Cerebellar nuclear complex (tissue), 1 donor: Measurements from ENCODE around the gene RGS8.
"Not testable (repeated sequence)": the region's sequence is repeated elsewhere in the genome, so short reads cannot be mapped to it uniquely, and the experiment has no call there.

Source experiments
- DNase-seq, 2 experiments: peaks; one replicate each; lab custom pipeline; 2025; lab: John Stamatoyannopoulos, UW

Gene RGS8

DNA sequence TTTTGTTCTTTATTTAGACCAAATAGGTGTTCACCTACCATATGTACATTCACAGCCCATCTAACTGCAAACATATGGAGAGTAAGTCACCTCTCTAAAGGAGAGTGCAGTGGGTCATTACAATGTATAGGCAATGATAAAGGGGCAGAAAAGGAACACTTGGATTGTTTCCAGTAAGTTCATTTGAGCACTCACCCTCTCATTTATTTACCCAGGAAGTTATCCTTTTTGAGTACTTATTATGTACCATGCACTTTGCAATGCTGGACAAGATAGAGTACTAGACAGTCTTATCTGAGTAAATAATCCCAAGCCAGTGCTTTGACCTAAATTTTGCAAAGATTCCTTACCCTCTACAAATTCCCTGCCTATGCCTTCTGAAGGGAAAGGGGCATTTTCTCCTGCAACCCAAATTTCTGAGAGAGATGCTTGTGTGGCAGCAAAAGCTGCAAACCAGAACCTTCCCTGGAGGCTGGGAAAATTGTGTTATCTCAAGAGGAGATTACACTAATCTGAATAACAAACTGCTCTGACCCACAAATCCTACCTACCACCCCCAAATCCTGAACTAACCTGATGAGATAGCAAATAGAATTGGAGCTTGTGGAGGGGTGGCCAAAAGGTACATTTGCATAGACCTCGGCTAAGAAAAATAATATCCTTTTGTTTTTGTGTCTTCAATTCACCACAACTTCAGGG lies 18.6 kb upstream of the RGS8 start:
- DNase-seq: no peak

DNA sequence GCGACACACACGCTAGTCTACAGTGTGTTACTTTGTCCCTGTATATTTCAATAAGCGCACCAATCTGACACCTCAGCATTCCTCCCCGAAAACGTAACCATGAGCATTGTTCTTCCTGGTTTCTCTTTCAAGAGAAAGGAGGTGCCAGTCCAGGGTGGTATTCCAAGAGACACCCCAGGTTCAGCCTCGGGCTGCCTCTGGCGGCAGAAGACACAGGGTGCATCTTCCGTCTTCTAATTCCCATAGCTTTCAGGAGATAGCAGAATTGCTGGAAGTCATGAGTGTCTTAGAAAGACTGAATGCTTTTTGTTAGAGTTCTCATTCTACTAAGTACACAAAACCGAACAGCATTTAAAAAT lies 15.9 kb upstream of the RGS8 start:
- DNase-seq: no peak

DNA sequence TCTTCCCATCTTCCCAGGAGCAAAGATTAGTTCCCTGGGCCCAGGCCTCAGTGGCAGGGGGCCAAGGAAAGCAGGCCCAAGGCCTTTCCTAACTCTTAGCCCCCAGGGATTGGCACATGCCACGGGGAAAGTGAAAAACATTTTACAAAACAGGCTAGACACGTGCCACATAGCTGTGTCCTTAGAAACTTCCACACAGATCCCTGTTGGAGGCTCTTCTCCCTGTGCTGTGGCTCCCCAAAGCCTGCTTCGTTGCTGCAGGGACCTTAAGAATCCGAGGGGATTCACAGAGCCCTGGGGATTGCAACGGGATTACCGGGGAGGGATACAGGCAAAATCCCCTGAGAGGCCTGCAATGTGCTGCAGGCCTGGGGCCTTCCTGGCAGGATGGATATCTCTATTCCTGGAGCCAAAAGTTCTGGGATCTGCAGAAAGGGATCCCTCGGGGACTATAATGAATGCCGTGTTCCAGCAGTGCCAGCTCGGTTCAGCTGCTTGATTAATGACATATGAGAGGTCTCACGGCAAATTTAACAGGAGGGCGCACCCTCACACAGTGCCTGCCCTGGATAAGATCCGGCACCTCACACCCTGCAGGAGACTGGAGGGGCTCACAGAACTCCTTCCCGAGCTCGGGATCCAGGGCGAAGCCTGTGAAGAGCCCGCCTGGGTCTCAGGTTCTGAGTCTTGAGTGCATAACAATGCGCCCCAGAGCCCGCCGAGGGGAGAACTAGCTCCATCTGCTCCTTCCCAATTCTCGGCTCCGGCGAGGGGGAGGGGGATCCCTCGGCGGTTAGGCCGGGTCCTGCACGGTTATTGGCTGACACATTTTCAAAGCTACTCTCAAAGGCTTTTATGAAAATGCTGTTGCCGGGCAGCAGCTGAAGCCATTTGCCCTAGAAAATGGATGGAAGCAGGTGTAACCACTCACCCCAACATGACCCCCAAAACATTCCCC lies 15.3 kb upstream of the RGS8 start:
- DNase-seq: no peak

DNA sequence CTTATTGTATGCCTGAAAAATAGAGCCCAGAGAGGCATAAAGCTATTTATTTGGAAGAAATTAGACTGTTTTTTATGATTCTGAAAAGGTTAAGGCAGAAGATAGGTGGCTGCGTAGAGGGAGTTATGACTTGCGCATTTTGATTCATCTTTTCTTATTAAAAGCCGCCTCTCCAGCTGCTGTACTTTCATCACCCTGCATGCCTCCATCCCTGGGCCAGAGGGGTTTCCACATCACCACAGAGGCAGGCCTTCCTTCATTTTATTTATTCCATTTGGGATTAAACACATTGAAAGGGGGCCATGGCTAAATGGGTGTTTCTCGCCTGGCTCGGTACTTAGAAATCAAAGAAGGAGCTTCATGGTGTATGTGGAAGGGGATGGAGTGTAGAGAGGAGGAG lies 14.6 kb upstream of the RGS8 start:
- DNase-seq: no peak

DNA sequence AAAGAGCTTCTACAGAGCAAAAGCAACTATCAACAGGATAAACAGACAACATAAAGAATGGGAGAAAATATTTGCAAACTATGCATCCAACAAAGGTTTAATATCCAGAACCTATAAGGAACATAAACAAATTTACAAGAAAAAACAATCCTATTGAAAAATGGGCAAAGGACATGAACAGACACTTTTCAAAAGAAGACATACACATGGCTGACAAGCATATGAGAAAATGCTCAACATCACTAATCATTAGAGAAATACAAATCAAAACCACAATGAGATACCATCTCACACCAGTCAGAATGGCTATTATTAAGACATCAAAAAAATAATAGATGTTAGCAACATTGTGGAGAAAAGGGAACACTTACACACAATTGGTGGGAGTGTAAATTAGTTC lies 8.8 kb upstream of the RGS8 start:
- not testable (repeated sequence) for DNase-seq

DNA sequence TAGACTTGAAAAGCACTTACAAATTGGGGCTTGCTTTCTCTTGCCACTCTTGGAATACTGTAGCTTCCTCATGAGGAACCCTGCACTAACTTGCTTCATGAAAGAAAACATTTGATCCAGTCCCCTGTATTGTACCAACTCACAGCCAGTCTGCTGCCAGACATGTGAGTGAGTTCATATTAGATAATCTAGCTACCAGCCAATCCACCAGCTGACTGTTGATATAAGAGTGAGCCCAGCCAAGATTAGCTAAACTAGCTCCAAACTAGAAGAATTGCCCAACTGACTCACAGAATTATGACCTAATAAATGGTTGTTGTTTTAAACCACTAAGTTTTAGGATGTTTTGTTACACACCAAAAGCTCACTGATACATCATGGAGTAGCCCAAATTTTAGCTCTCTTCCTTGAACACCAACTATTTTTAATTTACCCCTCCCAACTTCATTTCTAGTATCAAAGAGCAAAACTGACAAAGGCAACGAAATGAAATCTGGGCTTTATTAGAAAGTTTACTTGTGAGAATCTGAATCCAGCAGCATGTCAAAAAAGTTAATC lies 6.6 kb upstream of the RGS8 start:
- no peak for DNase-seq

DNA sequence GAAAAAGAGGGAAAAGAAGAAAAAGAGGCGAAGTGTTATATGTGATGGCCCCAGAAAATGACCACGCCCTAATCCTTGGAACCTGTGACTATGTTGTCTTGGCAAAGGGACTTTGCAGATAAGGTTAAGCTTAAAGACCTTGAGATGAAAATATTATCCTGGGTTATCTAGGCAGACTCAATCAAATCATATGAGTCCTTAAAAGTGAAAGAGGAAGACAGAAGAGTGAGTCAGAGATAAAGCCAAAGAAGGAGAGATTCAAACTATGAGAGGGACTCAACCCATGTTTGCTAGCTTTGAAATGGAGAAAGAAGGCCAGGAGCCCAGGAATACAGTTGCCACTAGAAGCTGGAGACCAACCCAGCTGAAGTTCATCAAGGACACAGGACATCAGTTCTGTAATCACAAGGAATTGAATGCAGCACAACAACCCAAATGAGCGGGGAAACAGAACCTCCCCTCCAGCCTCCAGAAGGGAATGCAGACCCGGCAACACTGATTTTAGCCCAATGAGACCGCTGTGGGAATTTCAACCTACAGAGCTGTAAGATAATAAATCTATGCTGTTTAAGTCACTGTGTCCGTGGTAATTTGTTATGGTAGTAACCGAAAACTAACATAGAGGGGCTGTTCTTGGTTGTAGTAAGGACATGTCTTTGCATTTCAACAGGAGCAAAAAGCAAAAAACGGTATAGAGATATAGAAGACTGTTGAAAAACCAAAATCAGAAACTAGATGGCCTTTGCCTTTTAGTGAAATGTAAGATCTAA lies 4.2 kb upstream of the RGS8 start:
- no peak for DNase-seq

DNA sequence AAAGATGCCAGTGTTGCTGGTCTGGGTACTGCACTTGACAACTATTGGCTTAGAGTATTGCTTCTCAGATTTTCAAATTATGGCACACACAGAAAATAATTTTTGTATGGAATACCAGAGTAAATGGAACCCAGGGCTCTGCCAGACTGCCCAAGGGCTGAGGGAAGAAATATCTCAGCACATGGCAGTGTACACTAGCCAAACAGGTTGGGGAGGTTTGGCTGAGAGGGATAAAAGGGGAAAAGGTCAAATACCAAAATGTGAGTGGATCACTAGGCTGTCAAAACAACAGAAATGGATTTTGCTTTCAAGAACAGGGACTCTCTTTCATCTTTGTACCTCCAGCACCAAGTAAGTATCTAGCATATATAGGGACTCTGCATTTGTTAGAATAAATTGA lies 3.0 kb upstream of the RGS8 start:
- DNase-seq: no peak

DNA sequence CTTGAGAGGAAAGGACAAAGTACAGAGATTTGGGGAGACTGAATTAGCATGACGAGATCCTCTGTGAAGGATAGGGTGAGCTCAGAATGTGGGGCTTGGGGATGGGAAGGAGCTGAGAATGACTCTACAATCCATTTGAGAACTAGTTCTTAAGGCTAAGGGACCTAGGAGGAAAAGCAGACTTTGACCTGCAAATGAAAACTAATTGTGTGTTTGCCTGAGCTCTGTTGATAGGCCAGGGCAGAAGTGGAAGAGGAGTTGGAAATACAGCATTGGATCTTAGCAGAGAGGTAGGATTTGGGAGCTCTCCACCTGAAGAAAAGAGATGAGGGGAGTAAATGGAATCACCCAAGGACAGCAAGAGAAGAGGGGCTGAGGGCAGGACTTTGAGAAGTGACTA lies 2.1 kb upstream of the RGS8 start:
- DNase-seq: no peak

DNA sequence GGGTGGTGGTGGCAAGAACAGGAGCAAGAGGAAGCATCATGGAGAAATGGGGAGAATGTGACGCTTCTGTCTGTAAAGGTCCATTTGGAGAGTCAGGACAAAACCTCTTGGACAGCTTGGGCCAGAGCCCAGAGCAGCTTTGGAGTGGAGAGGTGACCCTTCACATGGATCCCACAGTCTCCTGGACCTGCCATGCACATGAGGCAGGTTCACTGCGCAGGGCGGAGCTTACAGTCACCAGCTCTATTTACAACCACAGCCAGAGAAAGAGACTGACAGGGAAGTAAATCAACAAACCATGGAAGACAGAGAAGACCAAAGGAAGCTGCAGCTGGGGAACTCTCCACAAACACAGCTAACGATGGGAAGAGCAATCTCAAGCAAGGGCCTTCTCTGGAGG lies 828 bp upstream of the RGS8 start:
- no peak for DNase-seq

DNA sequence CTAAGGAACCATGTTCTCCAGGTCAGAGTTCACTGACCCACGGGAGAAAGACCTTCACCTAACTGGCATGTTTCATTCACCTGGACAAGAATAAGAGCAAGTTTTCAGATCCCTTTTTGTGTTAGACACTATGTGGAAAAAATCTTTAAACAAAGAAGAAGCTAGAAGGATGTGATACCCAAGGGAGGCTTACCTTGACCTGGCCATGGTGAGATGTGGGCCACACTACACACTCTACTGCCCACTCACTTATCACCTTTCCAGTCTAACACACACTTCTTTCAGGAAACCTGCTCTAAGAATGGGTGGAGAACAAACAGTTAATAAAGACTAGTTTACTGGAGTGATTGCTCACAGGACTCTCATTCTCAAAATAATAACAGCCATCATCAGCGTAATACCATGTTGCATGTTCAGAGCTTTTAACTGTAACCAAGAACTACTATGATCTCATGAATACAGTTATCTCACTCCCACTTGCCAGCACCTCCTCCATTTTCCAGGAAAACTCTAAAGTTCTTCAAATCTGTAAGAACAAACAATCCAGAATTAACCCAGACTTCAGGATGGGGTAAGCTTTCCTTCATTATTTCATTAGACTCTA lies 1.4 kb downstream of the RGS8 start:
- no peak for DNase-seq

DNA sequence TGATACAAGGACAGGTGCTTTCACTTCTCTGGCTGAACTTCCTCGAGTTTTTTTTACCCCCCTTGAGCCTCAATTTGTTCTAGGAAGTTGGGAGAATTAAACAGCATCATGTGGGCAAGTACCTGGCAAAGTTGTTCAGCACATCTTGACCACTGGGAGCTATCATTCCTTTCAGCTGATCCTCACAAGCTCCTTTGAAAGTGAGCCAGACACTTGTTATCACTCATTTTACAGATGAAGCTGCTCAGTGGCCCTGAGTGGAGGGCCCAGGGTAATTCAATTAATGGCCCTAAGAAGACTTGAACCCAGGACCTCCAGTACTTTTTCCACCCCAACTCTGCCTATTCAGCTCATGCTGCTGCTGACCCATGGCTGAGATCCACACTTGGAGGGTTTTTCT lies 2.0 kb downstream of the RGS8 start:
- DNase-seq: no peak

DNA sequence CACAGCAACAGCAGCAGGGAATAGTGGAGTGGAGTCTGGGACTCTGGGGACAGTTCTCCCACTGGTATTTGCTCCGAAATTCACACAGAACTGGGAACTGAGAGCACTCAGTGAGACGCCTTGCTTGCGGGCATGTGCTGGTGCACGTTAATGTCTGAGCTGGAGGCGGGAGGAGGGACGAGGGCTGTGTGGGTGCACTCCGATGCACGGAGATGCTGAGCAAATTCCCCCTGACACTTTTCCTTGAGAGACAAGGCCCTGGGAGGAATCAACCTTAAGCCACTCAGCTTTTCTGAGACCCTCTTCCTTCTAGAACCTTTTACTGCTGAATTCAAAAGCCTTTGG lies 2.8 kb downstream of the RGS8 start:
- DNase-seq: no peak

DNA sequence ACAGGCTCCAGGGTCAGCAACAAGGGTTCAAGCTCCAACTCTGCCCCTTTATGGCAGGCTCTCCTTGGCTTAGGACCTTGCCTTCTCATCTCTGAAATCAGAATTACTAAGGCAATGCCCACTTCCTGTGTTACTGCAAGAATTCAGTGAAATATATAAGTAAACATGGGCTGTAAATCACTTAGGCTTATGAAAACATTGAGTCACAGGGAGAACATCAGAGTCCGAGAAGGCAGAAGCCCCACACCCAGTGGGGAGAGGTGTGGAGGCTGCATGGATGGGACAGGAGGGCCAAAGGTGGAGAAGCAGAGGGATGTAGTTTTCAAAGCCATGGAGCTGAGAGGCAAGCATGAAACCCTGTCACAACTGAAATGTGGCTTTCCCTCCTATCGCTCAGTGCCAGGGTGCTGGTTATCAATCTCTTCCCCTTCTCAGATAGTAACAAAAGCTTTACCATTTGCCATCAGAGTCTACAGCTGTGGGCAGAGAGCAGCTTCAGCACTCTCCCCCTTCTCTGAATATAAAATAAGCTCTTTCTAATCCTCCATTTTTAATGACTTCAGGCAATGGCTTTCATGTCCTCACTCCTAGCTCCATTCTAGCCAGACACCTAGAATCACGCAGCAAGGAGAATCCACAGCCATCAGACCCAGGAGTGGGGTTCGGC lies 3.4 kb downstream of the RGS8 start:
- no peak for DNase-seq

DNA sequence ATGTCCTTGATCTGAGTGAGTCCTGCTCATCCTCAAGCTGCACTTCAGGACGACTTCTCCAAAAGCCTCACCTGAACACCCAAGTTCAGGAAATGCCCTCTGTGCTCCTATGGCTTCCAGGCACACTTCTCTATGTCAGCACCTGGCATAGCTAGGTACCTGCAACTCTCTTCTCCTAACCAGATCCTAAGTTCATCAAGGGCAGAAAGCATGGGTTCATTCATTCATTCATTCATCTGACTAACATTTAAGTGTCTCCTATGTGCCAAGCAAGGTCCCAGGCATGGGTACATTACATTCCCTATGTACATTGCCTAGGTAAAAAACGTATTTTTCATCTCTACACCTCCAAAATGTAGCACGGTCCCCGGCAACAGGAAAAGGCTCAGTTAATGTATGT lies 4.0 kb downstream of the RGS8 start:
- DNase-seq: no peak

DNA sequence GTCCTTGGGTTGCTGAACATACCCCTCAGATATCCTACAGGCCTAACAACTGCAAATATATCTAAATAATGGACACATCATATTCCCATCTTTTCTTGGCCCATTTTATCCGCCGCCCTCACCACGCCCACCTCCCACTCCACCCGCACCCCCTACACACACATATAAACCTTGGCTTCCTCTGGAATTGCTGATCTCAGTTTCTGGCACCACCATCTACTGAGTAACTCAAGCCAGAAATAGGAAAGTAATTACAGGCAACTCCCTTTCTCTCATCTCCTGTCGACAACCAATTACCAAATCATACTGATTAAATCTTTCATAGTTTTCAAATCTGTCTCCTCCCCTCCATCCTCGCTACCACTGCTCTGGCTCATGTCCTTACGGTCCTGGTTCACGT lies 4.7 kb downstream of the RGS8 start:
- no peak for DNase-seq

DNA sequence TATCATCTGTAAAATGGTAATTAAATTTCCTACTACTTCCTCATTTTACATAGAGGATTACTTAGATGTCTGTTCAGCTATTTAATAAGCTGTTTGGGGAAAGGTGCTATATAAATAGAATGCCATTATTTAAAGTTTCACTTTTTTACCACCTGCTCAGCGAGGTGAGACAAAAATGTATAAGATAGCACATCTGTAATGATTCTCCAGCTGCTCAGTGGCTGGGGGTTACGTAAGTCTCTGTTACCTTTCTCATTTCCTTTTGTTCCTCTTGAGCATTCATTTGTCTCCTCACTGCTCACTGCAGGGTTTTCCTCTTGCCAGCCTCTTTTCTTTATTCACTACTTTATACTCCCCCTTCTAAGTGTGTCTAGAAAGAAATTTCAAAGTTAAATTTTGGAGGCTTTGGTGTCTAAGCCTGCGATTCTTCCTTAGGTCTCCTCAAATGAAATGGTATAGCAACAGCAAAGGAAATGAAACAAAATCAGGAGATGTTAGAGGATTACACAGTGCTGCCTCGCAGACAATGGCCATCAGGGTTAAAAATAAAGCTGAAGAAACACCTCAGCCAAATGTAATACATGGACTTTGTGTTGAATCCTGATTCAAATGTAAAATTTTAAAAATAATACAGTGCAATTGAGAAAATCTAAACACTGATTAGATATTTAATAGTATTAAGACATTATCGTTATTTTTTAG lies 6.8 kb downstream of the RGS8 start:
- DNase-seq: no peak

DNA sequence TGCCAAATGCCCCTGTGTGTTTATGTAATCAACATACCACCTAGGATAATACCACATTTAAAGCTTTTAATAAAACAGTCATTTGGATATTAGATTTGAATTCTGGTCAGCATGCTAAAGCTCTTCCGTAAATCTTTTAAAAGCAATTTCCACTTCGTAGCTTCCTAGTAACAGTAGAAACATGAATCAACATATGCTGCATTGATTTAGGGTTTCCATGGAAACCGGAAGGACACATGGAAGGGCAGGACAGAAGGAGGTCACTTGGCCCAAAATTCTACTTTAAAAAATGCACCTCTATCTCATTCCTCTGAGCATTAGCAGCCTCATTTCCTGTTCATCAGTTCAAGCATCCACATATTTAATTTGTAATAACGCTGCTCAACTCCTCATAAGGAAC lies 8.1 kb downstream of the RGS8 start:
- DNase-seq: no peak

DNA sequence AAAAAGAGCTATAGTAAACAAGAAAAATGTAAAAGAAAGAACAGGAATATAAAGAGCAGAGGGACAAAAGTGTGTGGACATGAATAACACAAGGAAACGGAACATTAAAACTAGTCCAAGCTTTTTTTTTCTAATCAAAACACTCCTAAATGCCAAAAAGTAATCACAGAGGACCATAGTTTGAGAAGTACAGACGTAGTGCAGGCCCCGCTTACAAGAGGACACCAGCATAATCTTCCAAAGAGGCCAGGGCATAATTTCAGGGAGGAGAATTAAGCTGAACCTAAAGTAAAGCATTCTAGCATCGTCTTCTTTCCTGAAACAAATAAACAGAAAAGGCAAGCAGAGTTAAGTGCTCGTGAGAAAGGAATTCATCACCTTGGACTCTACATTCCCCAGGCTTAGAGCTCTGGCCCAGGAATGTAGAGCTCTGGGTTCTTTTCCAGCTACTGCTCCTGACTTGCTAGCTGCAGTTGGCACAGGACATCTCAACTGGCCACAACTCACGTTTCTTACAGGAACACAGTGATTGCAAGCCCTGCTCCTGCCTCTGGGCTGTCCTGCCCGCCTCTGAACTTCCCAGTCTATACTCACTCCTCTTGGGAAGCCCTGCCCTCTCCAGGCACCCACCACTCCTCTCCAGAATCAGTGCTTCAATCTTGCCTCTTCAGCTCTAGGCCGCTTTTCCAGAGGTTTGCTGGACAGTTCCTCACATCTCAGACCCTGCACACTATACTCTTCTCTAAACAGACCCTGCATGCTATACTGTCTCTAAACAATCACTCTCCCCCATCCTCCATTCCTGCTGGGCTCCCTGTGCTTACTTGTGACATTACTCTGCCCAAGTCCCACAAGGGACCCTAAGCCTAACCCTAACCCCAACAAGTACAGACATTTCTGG lies 9.8 kb downstream of the RGS8 start:
- DNase-seq: no peak

DNA sequence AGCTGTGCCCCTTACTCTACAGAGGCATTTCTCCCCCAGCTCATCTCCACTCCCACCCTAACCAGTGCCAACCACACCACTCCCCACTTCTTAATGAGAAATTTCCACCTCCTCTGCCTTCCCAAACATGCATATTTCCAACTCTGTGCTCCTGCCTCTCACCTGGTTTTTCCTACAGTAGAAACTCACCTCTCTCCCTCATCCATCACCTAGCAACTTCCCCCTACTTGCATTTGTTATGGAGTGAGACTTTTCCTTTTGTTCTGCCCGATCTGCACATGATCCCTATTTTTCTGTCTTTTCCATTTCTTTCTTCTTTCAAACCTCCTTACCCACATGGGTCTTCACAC lies 11.9 kb downstream of the RGS8 start:
- DNase-seq: no peak
